Stimulated activated CD8-positive, alpha-beta memory T cell treated with anti-CD3 and anti-CD28 coated beads, Interleukin-12 subunit alpha, Interleukin-12 subunit beta, amount 100 ng/mL, for 24 hours (primary cell): ENCODE data around the gene PSORS1C2.

Experiments
- DNase-seq: peaks from one replicate; pipeline ENCODE4 v3.0.0-alpha.2; 2020; ENCODE audit errors: extremely low read depth

Gene PSORS1C2

DNA sequence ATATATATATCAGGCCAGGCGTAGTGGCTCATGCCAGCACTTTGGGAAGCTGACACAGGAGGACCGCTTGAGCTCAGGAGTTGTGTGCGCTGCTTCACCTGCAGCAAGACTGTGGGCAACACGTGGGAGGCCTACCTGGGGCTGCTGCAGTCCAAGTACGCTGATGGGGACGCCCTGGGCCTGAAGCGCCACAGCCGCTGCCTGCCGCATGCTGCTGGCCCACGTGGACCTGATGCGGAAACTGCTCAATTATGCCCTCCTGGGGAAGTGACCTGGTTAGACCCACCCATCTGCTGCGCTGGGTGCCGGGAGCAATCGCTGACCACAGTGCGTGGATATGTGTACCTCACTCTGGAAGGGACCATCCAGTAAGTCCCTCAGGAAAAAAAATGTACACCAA, 1.8 kb upstream of the PSORS1C2 start:
- no peak for DNase-seq

DNA sequence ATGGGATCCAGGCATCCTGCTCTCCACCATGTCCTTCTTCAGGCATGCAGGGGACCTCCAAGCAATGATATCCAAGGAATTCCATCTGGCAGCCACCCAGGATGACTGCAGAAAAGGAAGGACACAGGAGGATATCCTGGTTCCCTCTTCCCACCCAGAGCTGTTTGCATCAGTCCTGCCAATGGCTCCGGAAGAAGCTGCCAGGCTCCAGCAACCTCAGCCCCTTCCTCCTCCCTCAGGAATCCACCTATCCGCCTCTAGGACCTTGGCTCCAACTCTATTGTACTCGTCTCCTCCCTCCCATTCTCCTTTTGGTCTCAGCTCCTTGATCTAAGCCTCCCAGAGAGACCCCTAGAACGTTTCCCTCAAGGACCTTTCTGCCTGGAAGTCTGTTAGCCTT, 733 bp upstream of the PSORS1C2 start:
- DNase-seq: no peak

DNA sequence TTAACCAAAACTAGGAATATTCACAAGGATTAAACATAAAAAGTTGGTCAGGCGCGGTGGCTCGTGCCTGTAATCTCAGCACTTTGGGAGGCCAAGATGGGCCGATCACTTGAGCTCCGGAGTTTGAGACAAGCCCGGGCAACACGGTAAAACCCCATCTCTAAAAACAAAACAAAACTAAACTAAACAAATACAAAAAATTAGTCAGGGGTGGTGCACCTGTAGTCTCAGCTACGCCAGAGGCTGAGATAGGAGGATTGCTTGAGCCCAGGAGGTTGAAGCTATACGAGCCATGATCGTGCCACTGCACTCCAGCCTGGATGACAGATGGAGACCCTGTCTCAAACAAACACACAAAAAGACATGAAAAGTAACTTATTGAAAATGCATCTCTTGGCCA, 3.2 kb downstream of the PSORS1C2 start:
- no peak for DNase-seq

DNA sequence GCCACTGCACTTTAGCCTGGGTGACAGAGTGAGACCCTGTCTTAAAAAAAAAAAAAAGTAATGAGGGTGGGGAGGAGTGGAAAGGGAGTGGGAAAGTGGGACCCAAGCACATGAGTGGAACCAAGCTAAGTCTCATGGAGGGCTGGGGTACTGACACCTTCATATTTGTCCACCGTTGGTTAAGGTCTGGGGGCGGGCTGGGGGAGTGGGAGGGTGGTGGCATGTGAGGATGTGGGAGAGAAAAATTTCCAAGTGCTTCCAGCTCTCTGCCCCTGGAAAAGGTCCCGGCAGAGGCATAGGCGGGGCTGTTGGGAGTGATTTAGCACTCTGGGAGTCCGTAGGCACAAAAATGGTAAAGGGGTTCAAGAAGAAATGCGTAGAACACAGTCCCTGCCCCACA, 6.1 kb downstream of the PSORS1C2 start:
- no peak for DNase-seq

DNA sequence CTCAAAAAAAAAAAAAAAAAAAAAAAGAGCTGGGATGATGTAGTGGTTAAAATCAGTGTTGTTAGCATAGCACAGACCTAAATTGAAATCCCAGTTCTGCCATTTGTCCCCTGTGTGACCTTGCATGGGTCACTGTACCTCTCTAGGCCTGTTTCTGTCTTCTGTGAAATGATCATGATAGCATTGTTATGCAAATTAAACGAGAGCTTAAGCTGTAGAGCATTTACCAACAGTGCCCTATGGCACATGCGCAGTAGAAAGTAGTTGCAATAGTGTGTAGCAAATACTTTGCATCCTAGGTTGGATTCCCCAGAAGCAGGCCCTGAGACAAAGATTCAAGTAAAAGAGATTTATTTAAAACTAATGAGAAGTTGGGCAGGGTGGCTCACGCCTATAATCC, 7.3 kb downstream of the PSORS1C2 start:
- DNase-seq: no peak

DNA sequence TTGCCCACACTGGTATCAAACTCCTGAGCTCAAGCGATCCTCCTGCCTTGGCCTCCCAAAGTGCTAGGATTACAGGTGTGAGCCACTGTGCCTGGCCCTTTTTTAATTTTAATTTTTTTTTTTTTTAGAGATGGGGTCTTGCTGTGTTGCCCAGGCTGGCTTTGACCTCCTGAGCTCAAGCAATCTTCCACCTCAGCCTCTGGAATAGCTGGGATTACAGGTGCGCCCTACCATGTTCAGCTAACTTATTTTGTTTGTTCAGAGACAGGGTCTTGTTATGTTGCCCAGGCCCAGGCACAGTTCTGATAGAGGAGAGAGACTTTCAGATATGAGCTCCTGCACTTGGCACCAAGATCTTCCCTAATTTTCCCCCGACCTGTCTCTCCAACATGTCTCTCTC, 8.1 kb downstream of the PSORS1C2 start:
- no peak for DNase-seq

DNA sequence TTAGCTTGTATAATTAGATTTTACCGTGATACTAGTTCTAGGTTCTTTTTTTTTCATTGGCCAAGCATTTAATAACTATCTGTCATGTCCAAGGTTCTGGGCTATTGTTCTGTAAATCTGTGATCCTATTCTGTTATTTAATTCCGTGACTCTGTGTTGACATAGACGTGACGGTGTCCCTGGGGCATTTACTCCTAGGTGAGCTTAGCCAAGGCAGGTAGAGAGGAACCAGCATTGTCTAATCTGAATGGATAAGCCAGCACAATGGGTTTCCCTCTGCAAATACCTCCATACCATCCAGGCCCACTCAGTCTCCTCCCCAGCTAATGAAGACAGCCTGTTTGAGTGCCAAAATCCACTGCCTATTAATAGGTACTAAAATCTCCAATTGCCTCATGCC, 9.7 kb downstream of the PSORS1C2 start:
- DNase-seq: no peak

DNA sequence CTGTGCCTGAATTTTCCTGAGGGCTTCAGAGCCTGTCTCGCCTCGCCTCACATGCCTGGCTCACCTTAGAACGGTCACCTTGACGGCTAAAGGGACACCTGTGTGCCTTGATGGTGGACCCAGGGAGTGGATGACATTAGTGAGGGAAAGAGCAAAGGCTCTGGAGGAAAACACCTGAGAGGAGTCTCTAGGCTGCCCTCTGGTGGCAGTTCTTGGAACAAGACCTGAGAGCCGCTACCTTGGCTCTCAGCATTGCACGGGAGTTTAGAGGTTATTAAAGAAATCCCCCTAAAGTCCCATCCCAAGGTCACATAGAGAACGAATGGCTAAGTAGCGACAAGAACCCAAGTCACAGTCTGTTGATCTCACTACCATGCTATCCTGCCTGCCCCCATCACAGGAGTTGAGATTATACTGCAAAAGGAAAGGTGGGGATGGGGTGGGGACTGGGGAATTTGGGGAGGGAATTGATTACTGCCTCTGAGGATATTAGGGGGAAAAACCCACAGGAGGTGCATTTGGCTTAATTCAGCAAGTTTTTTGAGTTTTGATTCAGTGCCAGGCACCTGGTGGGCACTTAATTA, 10.7 kb downstream of the PSORS1C2 start:
- no peak for DNase-seq

DNA sequence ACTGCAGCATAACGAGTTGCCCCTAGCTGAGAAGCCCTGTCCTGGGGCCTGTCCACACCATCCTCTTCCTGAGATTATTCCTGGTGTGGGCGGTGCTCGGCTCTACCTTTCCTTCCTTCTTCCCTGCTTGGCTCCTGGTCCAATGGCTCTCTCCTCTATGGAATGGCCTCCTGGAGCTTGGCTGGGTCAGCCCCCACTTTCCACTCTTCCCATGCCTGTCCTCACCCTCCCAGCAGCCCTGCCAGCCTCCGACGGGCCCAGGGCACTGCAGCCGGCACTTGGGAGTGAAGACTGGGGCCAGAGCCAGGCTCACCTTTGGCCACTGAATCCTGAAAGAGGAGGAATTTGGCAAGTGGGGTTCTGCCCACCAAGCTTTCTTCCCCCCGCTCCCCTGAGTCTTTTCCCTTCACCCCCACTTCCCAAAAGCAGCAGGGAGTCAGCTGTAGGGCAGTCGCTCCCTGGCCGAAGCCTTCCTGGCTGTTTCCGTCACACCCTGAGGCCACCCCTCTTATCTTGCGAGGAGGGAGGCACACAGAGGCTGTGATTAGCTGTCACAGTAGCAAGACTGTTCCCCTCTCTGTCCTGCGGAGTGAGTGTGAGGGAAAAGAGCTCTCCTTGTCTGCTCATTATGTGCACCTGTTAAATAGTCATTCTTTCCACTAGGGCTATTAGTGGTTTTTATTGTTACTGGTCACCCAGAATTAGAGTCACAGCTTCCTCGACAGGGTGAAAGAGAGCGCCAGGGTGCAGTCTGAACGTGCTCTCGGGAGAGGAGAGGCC, 12.3 kb downstream of the PSORS1C2 start:
- no peak for DNase-seq

DNA sequence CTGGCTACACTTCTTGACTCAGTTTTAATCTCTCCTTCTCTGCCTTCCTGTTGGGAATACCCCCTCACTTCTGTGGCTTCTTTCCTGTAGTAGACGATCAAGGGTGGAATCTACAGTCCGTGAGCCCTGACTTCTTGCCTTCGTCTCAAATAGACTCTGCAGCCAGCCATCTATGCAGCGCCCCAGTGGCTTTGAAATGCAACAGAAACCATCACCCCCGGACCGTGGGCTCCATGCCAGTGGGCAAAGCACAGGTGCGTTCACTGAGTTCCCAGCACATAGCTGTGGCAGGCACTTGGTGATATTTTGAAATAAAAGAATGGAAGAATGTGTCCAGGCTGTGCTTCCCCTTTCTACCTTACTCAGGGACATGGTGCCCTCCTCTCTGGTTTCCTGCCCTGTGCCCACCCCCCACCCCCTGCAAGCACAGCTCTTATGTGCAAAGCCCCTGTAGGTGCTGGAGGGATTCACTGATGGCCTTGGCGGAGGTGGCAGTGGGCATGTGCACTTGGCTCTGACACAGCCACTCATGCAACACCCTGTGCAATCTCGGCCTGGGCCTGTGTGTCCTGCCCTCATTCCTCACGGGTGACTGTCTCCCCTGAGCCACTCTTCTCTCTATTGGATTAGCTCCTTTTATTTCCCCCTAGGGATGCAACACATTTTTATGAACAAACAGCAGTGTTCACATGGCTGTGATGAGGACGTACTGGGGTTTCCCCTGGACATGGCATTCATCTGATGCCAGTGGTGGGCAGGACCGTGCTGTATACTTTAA, 13.1 kb downstream of the PSORS1C2 start:
- DNase-seq: no peak

DNA sequence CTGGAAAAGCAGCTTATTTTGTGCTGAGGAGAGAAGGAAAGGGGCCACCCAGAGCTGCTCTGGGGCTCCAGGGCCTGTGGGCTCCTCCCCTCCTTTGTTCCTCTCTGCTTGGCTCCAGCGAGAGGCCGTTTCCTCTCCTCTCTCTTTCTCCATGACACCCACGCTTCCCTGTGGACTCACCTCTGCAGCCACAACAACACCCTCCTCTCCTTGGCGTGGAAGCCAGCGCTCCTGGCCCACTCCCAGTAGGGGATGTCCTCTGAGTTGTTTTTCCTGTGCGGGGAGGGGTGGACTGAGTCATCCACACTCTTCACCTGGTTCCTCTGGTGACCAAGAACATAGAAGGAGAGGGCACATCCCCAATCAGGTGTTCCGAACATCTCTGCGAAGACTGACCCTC, 13.7 kb downstream of the PSORS1C2 start:
- DNase-seq: no peak

DNA sequence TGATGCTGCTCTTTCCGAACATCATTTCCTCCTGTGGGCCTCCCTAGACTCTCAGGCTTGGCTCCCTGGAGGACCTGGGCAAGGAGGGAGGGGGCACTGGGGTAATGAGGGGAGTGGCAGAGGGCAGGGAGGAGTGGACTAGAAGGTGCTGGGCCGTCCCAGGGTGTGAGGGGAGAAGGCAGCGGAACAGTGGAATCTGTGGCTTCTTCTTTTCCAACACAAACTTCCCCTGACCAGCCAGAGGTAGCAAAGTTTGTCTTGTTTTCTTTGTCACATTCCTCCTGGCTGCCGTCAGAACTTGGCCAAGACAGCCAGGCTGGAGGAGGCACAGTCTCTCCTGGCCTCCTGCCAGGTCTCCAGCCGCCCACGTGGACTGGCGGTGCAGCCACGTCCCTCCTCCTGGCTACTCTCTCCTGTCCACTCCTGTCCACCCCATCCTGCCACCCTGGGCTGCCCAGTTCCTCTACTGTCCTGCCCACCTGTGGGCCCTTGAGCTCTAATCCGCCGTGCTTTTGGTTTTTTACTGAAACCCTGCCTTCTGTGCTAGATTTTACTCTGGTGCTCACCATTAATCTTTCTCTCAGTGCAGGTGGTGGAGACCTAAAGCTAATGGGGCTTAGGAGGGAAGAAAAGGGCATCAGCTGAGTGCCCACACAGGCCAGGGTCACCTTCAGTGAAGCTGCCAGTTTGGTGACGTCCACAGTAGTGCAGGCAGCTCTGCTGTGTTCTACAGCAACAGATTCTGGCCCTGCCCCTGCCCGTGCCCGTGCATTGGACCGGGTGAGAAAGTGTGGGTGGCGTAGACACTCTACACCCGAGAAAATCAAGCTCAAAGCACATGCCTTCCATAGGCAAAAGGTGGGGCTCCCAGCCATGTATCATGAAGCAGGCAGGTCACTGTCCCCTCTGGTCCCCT, 15.8 kb downstream of the PSORS1C2 start:
- no peak for DNase-seq

DNA sequence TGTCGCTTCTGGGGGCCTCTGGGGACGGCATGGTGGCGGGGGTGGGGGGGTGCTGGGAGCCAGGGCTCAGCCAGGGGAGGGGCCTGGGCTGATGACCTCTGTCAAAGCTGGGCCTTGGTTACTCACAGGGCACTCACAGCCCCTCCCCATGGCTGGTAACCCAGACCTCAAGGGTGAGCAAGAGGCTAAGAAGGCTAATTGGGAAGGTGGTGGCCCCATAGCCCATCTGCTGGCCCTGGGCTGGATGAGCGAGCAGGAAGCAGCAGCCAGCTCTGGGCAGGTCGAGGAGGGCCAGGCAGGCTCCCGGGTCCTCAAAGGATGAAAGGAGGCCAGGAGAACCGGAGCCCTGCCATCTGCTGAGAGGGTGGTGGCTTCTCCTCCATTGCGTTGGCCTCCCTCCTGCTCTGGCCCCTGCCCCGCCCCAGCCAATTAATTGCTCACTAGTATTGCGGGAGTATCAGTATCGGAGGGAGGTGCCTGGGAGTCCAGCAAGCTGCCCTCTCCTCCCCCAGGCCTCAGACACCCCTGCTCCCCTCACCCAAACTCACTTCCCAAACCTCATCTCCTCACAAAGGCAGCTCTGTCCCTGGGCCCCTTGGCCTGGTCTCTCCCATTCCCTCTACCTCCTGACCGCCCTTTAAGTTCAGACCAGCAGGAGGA, 17.6 kb downstream of the PSORS1C2 start:
- DNase-seq: no peak

DNA sequence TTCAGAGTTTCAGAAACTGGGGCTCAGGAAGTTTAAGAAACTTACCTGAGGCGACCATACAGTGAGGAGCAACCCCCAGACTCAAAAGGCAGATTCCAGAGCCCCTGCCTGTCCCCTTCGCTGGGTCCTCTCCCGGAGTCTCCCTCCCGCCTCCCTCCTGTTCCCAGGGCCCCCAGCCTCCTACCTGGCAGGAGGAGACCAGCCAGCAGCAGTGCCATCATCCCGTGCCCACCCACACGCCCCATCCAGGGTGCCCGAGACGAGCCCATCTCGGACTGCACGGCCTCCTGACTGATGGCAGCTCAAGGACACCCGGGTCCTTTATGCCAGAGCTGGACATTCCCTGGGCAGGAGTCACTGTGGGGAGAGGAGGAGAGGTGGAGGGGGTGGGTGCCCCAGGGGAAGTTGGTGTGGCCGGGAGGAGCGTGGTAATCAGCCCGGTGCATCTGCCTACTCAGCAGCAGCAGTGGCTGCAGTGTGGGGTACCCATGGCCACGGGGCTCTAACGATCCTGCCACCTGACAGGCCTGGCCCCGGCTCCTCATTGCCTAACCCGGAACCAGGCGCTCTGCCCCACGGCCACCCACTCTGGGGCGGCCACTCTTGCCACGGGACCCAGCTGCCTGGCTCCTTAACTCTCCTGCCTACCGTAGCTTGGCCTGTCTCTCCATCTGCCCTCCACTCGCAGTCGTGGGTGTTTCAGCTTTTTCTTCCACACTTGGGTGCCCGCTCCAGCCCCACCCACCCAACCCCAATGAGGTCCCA, 18.5 kb downstream of the PSORS1C2 start, which contains the start of gene CDSN:
TSS of gene CDSN (minus strand) at position 296 of the 765 bp plus-strand sequence. CDS start at position 269, 27 bp downstream.
- no peak for DNase-seq

DNA sequence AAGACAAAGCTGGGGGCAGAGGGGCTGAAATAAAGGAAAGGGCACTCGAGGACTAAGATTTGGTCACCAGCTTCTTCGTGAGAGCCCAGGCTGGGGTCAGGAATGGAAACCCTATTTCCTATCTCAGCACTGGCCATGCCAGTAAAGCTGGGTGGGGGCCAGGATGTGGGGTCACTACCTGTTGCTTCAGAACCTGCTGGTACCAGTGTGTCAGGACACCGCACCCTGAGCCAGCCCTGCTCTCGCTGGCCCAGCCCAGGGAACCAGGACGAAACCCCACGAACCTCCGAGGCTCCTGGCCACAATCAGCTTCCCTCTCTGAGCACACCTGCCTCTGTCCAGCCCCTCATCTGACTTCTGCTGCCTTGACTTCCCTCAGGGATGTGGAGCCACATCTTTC, 20.7 kb downstream of the PSORS1C2 start:
- no peak for DNase-seq

DNA sequence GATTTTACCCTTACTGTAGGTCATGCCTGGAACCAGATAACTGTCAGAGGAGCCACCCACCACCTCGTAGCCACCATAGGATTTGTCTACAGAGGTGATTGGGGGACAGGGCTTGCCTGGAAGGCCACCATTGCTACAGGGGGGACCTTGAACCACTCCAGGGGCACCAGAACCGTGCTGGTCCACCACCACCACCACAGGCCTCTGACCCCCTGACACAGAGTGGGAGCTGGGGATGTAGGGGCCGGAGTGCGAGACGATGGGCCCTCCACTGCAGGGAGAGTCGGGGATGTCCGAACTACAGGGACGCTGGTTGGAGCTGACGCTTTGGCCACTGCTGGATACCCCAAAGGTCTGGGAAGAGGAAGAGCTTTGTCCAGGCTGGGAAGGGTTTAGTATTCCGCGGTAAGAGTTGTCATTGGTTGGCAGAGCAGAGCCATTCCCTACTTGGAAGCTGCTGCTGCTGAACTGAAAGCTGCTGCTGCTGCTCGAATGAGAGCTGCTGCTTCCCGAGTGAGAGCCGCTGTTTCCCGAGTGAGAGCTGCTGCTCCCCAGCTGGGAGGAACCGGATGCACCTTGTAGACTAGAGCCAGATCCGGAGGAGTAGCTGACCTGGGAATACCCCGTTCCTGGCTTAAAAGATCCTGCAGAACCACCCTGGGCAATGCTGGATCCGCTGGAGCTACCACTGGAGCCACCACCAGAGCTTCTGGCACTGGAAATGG, 22.0 kb downstream of the PSORS1C2 start:
- no peak for DNase-seq

DNA sequence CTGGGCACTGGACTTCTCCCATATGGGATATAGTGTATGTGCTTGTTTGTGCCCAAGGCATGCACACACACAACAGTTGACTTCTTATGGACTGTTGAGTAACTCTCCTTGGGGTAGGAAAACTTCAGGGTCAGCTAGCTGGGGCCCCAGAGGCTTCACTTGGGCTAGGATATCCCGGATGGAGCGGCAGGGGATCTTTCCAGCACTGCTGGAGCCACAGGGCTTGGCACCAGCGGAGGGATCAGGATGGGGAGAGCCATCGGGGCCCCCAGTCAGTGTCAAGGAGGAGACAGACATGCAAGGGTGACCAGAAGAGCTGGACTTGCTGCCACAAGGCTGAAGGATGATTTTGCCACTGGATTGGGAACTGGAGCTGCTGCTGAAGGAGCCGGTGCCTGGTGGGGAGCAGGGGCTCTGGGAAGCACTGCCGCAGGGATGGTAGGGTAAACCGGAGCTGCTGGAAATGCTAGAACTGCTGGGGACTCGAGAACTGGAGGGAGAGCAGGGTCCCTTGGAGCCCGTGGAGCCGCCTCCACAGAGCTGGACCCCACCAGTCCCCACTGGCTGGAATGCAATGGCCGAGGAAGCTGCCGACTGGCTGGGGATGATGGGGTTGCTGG, 22.8 kb downstream of the PSORS1C2 start:
- no peak for DNase-seq

DNA sequence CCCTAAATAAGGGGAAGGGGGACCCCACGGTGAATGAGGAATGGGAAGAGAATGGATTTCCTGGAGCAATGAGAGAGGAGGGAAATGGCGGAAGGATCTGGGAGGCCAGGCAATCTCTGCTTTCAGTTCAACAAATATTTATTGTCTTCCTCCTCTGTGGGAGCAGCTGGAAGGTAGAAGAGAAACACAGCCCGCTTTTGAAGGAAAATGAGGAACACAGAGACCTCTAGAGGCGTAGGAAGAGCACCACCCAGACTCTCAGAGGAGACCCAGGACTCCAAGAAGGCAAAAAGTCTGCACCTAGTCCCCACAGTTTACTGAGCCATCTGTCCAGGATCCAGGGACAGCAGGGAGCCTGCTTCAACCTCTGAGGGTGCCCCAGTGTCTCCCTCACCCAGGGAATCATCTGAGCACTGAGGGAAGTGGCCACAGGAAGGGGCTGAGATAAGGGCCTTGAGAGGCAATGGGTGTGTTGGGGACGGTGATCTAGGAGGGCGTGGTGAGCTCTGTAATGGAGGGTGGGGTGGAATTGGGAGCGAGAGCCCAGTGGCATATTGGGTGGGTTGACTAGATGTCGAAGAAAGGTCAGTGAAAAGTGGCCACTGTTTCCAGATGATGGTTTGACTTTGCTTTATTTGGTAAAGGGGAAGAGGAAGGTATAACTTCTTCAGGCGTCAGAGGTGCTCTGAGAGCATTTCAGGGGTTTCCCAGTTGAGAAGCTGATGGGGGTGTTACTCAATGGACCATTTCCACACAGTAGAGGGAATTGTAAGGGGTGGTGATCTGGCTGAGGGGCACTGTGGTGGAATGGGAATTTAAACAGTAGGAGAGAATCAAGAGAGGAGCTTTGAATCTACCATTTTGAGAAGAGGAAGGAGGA, 23.7 kb downstream of the PSORS1C2 start:
- no peak for DNase-seq
